Activated naive CD8-positive, alpha-beta T cell treated with anti-CD3 and anti-CD28 coated beads, Interleukin-2, amount 10 ng/mL, durations not matched to agents 7 days and 5 days (primary cell): ENCODE data around the gene COL4A2. TPM values are rescaled to one million over a fixed set of nuclear protein-coding genes. Genes with fewer than 3 reads are reported as not detected.
A peak's percentile ranks its signal among the peaks of the same experiment; 100 is the strongest.

ENCODE experiments used
- ATAC-seq: fragments of 150-1000 bp; cut with Tn5 transposase; one replicate; pipeline ENCODE4 v1.10.0; 2021; ENCODE audit warnings: low read depth, moderate library complexity
- POLR2A ChIA-PET: fragments of 350-600 bp; sonication (Branson Sonifier 250); formaldehyde crosslinking; loops from one replicate; lab custom pipeline; 2021; ENCODE audit warnings: antibody characterized with exemption; lab: Charles Lee
- DNase-seq: peaks from one replicate; pipeline ENCODE4 v3.0.0; 2021
- H3K27ac Mint-ChIP-seq: one replicate; pipeline ENCODE4 v1.8.0; 2022; ENCODE audit warnings: mild to moderate bottlenecking, mixed read lengths
- H3K27me3 Mint-ChIP-seq: one replicate; pipeline ENCODE4 v1.8.0; 2022; ENCODE audit warnings: mild to moderate bottlenecking, moderate library complexity, mixed read lengths
- H3K36me3 Mint-ChIP-seq: one replicate; pipeline ENCODE4 v1.8.0; 2021; ENCODE audit warnings: mild to moderate bottlenecking, mixed read lengths
- H3K4me1 Mint-ChIP-seq: one replicate; pipeline ENCODE4 v1.8.0; 2021; ENCODE audit warnings: mixed read lengths
- H3K4me3 Mint-ChIP-seq: one replicate; pipeline ENCODE4 v1.8.0; 2022; ENCODE audit warnings: mild to moderate bottlenecking, moderate library complexity, mixed read lengths
- H3K9me3 Mint-ChIP-seq: one replicate; pipeline ENCODE4 v1.8.0; 2021; ENCODE audit warnings: mixed read lengths
- total RNA-seq, 2 experiments: library from RNA; stranded (reverse); gene quantifications; one replicate each; pipeline ENCODE4 v1.2.3, GENCODE V29; 2021

The COL4A2 gene
- total RNA-seq, 2 experiments from 2014 or later = not detected

DNA sequence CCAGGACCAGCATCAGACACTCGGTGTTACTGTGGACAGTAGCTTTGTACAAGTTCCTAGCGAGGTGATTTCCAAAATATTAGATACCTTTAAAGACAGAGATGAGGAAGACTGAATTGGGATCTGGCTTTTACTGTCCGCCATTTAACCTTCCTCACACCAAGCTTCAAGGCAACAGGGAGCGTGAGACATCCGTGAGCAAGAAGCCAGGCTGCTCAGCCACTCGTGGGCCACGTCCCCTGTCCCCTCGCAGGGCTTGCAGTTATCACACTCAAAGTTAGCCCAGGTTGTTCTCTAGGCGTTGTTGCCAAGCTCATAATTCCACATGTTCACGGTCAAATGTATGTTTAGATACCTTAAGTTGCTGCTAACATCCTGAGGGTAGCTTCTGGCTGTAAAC is 102.9 kb downstream of the COL4A2 start:
- no peaks in the 10 kb centered on the region for H3K9me3 Mint-ChIP-seq
- peaks cover 7% of the 10 kb centered on the region for H3K4me1 Mint-ChIP-seq
- ATAC-seq (no peak), DNase-seq (no peak)
- H3K27ac Mint-ChIP-seq = no peak overlapping the region
- peaks cover 58% of the 10 kb centered on the region for H3K27me3 Mint-ChIP-seq
- POLR2A ChIA-PET = no interaction called here
- no peaks in the 10 kb centered on the region for H3K36me3 Mint-ChIP-seq
- H3K4me3 Mint-ChIP-seq = no peak overlapping the region

DNA sequence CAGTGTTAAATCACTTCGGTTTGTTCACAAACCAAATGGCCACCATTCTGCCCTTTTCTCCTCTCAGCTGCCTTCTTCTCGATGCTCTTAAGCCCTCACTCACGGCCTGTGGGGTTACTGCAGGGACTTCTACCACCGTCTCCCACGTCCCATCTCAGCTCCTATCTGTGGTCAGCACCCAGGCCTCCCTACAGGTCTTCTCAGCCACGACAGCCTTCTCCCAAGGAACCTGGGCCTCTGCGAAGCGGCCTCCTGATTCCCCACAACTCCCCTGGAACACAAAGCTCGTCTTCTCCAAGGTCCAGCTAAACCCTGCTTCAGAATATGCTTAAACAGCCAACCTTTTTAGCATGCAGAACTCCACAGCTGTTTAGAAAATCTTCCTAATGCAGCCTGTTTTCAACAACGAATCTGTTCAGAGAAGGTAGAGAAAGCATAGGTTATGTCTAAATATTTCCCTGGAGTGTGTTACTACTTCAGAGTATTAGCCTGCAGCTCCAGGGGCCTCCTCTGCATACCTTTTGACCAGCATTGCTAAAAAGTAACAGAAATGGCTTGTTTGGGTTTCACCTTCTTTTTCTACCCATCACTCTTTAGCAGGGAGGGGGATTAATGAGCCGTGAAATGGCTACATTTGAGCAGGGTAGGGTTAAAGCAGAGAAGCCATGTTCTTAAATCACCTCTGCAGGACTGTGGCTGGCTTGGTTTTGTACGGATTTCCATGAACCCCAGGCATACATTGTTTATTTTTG is 104.0 kb downstream of the COL4A2 start:
- Mint-ChIP-seq H3K36me3 (no peaks in the 10 kb centered on the region), H3K27me3 (peaks cover 65% of the 10 kb centered on the region), H3K4me3 (no peak overlapping the region), H3K4me1 (peaks cover 7% of the 10 kb centered on the region), H3K9me3 (no peaks in the 10 kb centered on the region), H3K27ac (no peak overlapping the region)
- DNase-seq = no peak
- ATAC-seq = no peak
- POLR2A ChIA-PET = no interaction called here

DNA sequence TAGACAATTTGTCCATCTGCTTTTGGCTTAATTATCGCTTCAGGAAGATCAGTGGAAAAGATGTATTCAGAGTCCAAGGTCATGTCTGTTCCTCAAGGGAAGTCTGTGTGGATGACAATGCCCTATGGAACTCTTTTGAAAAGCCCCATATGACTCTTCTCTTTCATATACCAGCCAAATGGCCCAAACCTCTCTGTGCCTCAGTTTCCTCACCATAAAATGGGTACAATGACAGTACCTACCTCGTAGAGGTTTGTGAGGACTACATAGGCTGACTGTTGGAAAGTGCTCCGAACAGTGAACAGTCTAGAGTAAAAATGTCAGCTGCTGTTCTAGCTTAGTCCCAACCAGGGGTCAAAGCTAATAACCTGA is 104.6 kb downstream of the COL4A2 start:
- Mint-ChIP-seq H3K4me1 (peaks cover 7% of the 10 kb centered on the region), H3K27me3 (peaks cover 71% of the 10 kb centered on the region), H3K4me3 (no peak overlapping the region), H3K9me3 (no peaks in the 10 kb centered on the region), H3K36me3 (no peaks in the 10 kb centered on the region), H3K27ac (no peak overlapping the region)
- ATAC-seq (no peak), DNase-seq (no peak)
- POLR2A ChIA-PET = no interaction called here

DNA sequence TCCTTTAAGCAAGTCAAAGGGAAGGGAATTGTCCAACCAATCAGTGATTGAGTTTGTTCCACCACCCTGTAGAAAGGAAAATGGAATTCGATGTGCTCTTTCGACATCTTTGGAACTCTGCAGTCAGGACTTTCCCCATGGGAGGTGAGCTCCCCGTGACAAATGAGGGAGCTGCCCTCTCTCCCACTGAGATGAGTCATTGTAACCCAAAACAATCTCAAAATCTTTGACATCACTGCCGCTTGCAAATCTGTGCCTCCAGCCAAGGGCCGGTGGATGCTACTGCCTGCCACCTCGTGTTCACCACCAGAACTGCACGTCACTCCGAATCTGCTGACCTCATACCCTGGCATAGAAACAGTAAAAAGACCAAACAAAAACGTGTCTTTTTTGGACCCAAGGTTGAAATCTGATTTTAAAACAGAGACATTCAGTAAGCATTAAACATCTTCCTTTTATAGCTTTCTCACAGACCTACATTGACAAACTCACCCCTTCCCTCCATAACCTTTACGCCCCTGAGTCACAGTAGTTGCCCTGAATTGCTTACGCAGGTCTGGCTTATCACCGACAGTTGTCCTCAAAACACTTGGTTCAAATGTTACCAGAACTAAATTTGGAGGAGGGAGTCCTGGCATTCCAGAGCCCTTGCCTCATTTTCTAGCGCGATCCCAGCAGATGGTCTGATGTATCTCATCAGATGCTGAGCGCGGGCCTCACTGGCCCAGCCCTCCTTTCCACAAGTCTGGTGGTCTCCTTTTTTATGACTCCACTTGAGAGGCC is 105.2 kb downstream of the COL4A2 start:
- peaks cover 77% of the 10 kb centered on the region for H3K27me3 Mint-ChIP-seq

DNA sequence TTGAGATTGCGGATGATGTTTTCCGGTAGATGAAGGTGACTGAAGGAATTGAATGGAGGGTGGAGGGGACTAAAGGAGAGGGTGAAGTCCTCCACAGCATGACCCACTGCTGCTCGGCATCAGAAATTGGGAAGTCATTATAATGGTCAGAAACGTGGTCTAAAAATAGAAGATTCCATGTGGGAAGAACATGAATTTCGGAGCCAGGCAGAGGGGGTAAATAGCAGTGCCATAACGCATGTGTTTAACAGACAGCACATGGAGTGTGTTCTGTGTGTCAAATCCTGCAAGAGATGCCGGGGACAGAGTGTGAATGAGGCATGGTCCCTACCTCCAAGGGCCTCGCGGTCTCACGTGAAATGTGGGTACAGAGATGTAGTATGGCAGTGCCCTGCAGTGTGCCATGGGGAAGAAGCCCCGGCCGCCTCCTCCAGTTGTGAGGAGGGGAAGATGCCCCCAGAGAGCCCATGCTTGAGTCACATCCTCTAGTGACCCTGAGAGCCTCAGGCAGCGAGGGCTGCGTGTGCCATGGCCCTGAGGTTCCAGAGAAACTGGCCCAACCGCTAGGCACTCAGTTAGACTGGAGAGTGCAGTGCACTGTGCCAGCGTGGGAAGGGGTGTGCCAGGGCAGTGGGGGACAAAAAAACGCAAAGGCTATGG is 106.1 kb downstream of the COL4A2 start:
- Mint-ChIP-seq H3K27me3 (peaks cover 80% of the 10 kb centered on the region), H3K4me3 (no peak overlapping the region), H3K27ac (no peak overlapping the region), H3K9me3 (no peaks in the 10 kb centered on the region), H3K36me3 (no peaks in the 10 kb centered on the region), H3K4me1 (peaks cover 9% of the 10 kb centered on the region)
- POLR2A ChIA-PET = no interaction called here
- ATAC-seq (no peak), DNase-seq (no peak)

More for the DNA sequence above, 105.2 kb downstream of the COL4A2 start:
- ATAC-seq (peak; percentile 73), DNase-seq (peak; percentile 67)
- H3K36me3 Mint-ChIP-seq = no peaks in the 10 kb centered on the region
- H3K4me1 Mint-ChIP-seq = peaks cover 8% of the 10 kb centered on the region
- no peaks in the 10 kb centered on the region for H3K9me3 Mint-ChIP-seq
- POLR2A ChIA-PET = no interaction called here
- H3K27ac Mint-ChIP-seq = no peak overlapping the region
- no peak overlapping the region for H3K4me3 Mint-ChIP-seq

DNA sequence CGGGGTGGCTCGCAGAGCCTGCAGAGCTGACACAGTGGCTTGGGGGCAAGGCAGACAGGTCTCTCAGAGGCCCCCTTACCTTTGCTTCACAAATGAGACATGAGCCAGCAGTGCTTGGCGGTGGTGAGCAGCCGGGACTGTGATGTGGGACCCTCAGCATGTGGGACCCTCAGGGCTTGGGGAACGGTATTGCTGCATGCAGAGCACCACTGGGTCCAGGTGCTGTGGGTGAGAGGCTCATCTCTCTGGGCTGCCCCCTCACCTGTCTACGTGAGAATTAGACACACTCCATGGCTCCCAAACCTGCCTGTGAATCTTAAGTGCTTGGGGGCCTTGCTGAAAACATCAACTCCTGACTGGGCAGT is 106.6 kb downstream of the COL4A2 start:
- peaks cover 9% of the 10 kb centered on the region for H3K4me1 Mint-ChIP-seq
- H3K36me3 Mint-ChIP-seq = no peaks in the 10 kb centered on the region
- no peak overlapping the region for H3K4me3 Mint-ChIP-seq
- H3K27ac Mint-ChIP-seq = no peak overlapping the region
- peaks cover 86% of the 10 kb centered on the region for H3K27me3 Mint-ChIP-seq
- POLR2A ChIA-PET = no interaction called here
- no peak for DNase-seq
- no peak for ATAC-seq
- no peaks in the 10 kb centered on the region for H3K9me3 Mint-ChIP-seq

DNA sequence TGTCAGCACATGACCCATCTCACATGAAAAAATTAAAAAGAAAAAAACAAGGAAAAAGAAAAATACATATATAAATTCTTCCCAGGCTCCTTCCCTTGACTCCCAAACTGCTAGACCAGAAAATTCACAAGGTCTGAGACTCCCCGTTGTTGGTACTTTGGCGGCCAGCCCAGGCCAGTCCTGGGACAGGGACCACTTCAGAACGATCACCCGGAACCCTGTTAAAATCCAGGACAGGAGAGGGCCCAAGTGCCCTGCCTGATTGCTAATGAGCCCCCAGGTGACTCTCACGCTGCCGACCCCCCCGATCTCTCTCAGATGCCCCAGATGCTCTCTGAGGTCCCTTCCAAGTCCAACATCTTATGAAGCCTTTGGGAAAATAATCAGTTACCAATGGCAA is 107.2 kb downstream of the COL4A2 start:
- Mint-ChIP-seq H3K27me3 (peaks cover 90% of the 10 kb centered on the region), H3K9me3 (no peaks in the 10 kb centered on the region), H3K36me3 (no peaks in the 10 kb centered on the region), H3K27ac (no peak overlapping the region), H3K4me1 (peaks cover 9% of the 10 kb centered on the region), H3K4me3 (no peak overlapping the region)
- DNase-seq (no peak), ATAC-seq (no peak)
- POLR2A ChIA-PET = no interaction called here

DNA sequence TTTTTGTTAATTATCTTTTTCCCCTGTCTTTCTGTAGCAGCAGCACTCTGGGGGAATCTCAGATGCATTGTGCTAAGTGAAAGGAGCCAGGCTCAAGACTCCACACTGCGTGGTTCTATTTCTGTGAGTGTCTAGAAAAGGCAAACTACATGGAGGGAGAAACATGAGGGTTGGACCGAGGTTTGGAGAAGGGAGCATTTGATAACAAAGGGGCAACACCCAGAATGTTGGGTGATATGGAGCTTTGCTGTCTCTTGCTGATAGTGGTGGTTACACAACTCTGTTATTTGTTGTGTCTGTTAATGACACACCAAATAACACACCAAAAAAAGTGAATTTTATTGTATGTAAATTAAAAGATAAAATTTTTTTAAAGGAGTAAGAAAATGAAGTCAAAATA is 107.8 kb downstream of the COL4A2 start:
- H3K4me1 Mint-ChIP-seq = peaks cover 9% of the 10 kb centered on the region
- H3K27me3 Mint-ChIP-seq = peaks cover 90% of the 10 kb centered on the region
- no peak overlapping the region for H3K27ac Mint-ChIP-seq
- DNase-seq = no peak
- no peak overlapping the region for H3K4me3 Mint-ChIP-seq
- no peaks in the 10 kb centered on the region for H3K36me3 Mint-ChIP-seq
- no peaks in the 10 kb centered on the region for H3K9me3 Mint-ChIP-seq
- ATAC-seq = no peak
- POLR2A ChIA-PET = no interaction called here

DNA sequence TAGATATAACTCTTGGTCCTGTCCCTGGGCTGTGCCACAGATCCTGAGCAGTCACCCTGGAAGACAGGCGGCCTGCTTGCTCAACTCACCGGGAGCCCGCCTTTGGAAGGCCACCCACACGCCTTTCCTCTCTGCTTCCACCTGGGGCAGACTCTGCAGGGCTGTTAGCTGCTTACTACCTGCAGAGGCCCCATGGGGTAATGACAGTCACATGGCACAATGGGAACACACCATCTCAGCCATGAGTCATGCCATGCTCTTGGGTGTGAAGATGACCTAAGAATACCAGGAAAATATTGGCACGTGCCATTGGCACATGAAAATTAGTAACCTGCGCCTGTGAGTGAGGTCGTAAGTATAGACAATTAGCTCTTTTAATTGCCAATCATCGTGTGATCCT is 108.6 kb downstream of the COL4A2 start:
- peaks cover 90% of the 10 kb centered on the region for H3K27me3 Mint-ChIP-seq
- H3K27ac Mint-ChIP-seq = no peak overlapping the region
- no peak overlapping the region for H3K4me3 Mint-ChIP-seq
- POLR2A ChIA-PET = no interaction called here
- DNase-seq (no peak), ATAC-seq (no peak)
- H3K4me1 Mint-ChIP-seq = peaks cover 9% of the 10 kb centered on the region
- no peaks in the 10 kb centered on the region for H3K36me3 Mint-ChIP-seq
- no peaks in the 10 kb centered on the region for H3K9me3 Mint-ChIP-seq

DNA sequence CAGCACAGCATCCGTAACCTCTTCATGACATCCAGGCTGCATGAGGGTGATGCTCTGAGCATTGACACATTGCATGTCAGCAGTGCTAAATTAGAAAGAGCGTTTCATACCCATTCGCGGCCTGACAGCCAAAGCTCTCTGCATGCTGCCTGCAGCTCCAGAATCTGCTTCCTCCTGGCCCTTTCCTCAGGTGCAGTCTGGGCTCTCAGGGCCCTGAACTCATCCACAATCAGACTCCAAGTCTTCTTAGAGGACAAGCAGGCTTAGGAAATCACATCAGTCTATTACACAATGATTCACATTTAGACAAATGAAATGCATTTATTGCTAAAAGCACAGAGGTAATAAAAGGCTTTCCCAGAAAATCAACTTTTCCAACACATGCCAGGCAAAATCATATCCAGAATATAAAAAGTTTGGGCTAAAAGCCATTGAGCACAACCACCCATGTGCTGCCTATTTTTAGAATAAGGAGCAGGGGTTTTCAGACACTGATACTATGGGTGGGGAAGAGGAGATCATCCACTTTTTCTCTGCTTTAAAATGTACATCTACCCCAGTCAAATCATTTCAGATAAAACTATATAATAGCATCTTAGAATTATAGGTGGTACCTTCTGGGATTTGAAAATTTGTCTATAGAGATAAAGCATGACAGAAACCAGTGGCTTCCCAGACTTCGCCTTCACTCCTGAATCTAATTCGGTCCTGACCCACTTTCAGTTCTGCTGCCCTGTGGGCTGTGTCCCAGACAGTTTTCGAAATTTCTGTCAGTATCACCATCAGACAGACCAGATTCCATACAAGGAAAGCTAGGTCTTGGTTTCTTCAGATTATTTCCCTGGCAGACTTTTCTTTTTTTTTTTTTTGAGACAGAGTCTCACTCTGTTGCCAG is 109.3 kb downstream of the COL4A2 start:
- POLR2A ChIA-PET = no interaction called here

DNA sequence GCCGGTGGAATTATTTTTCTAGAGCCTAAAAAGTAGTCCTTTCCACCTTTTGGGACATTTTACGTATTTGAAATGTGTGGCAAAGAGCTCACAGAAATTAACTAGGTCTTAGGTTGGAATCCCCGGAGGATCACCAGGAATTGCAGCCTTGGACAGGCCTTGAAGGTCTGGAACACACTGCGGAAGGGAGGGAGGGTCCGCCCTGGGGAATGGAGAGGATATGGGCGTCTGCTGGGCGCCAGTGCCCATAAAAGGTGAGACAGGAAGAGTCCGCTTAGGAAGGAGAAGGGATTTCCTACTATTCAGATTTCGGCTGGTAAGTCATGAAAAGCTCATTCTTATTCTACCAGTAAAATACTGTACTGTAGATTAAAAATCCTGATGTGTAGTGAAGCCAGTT is 111.9 kb downstream of the COL4A2 start:
- Mint-ChIP-seq H3K36me3 (no peaks in the 10 kb centered on the region), H3K27ac (no peak overlapping the region), H3K4me3 (no peak overlapping the region), H3K4me1 (peaks cover 13% of the 10 kb centered on the region), H3K9me3 (no peaks in the 10 kb centered on the region), H3K27me3 (peaks cover 87% of the 10 kb centered on the region)
- POLR2A ChIA-PET = no interaction called here
- no peak for DNase-seq
- no peak for ATAC-seq

More for the DNA sequence above, 109.3 kb downstream of the COL4A2 start:
- no peak for ATAC-seq
- Mint-ChIP-seq H3K36me3 (no peaks in the 10 kb centered on the region), H3K4me1 (peaks cover 12% of the 10 kb centered on the region), H3K27me3 (peaks cover 91% of the 10 kb centered on the region), H3K9me3 (no peaks in the 10 kb centered on the region), H3K4me3 (no peak overlapping the region), H3K27ac (no peak overlapping the region)
- no peak for DNase-seq

DNA sequence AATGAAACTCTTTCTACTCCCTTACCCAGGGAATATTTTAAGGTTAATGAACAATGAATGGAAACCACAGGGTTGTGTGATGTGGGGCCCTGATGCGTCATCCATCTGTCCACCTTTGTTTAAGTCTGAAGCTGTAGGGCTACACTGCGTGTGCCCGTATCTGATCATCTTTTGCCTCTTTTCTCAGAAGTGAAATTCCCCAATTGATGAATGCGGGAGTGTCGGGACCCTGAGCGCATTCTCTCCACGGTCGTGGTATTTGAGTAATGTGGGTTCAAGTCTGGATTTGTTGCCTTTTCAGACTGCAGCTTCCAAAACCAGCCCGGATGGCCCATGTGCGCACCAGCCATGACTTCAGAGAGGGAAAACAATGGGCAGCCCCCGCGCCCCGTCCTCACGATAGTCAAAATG is 112.3 kb downstream of the COL4A2 start:
- no peaks in the 10 kb centered on the region for H3K9me3 Mint-ChIP-seq
- DNase-seq = no peak
- peaks cover 85% of the 10 kb centered on the region for H3K27me3 Mint-ChIP-seq
- POLR2A ChIA-PET = no interaction called here
- no peak overlapping the region for H3K27ac Mint-ChIP-seq
- H3K4me3 Mint-ChIP-seq = no peak overlapping the region
- peaks cover 13% of the 10 kb centered on the region for H3K4me1 Mint-ChIP-seq
- no peak for ATAC-seq
- no peaks in the 10 kb centered on the region for H3K36me3 Mint-ChIP-seq

DNA sequence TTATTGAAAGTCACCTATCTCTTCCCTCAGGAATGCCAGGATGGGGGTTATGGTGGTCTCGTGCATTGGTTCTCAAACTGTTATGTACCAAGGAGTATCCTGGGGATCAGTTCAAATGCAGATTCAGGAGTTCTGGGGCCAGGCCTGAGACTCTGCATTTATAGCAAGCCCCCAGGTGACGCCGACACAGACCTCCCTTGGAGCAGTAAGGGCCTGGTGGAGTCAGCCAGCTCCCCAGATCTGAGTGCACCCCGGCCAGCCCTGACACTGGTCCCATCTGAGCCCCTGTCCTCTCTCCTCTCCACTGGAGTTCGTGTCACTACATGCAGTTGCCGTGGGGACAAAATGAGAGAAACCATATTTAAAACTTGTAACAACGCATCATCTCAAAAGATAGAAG is 112.9 kb downstream of the COL4A2 start:
- no peak for DNase-seq
- peaks cover 85% of the 10 kb centered on the region for H3K27me3 Mint-ChIP-seq
- POLR2A ChIA-PET = no interaction called here

More for the DNA sequence above, 112.9 kb downstream of the COL4A2 start:
- H3K27ac Mint-ChIP-seq = no peak overlapping the region
- peaks cover 13% of the 10 kb centered on the region for H3K4me1 Mint-ChIP-seq
- no peak for ATAC-seq
- no peak overlapping the region for H3K4me3 Mint-ChIP-seq
- no peaks in the 10 kb centered on the region for H3K36me3 Mint-ChIP-seq
- H3K9me3 Mint-ChIP-seq = no peaks in the 10 kb centered on the region
